ENCODE data around the gene LHX2.

The LHX2 gene

GRCh38 chr9:124047251-124047672 is 35.7 kb downstream of the LHX2 start:
- DNase-seq (ENCODE audit: extremely low spot score, insufficient read length, low read depth) (no peak), FAIRE-seq (no peak)

DNA sequence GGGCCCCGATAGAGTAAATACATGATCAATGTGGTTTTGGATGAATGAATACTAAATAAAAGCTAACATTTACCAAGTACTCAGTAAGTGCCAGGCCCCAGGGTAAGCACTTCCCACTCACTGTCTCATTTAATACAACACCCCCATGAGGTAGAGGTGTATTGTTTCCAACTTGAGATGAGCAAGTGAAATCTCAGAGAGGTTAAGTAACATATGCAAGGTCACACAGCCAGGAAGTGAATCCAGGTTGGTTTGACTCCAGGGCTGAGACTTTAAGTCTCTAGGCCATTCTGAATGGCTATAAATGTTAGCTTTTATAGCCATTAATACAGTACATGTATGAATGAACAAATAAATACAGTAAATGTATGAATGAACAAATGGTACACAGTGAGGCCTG is 39.4 kb downstream of the LHX2 start:
- FAIRE-seq, result no peak

GRCh38 chr9:124052401-124052800 is 40.8 kb downstream of the LHX2 start:
- DNase-seq (ENCODE audit: extremely low spot score, insufficient read length, low read depth) (no peak), FAIRE-seq (no peak)

More for the DNA sequence above, 39.4 kb downstream of the LHX2 start:
- DNase-seq (ENCODE audit: extremely low spot score, insufficient read length, low read depth), result no peak

DNA sequence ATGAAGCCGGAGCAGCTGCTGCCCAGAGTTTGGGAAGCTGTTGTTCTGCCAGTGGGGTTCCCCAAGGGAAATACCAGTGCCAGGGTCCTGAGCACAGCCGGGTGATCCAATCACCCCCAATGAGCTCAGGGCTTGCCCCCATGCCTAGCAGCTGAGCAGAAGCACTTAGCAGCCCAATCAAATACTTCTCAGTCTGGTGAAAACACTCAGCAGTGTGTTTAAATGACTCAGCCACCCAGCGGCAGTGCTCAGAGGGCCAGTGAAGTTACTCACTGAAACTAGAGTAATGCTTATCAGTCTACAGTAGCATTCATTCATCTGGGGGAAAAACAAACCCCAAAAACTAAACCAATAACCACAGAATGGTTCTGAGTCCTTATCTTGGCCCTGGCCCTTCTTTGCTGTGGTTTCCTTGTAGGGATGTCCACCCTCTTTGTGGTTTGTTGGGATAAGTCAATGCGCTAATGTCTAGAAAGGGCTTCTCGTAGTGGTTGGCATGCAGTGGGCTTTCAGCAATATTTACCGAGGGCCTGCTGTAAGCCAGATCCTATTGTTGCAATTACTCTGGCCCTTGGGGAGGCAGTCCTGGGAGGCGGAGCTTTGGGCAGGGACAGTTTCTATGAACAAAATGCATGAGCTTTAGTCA is 43.1 kb downstream of the LHX2 start:
- FAIRE-seq, result peak; percentile 81
- DNase-seq (ENCODE audit: extremely low spot score, insufficient read length, low read depth), result peak; percentile 32

DNA sequence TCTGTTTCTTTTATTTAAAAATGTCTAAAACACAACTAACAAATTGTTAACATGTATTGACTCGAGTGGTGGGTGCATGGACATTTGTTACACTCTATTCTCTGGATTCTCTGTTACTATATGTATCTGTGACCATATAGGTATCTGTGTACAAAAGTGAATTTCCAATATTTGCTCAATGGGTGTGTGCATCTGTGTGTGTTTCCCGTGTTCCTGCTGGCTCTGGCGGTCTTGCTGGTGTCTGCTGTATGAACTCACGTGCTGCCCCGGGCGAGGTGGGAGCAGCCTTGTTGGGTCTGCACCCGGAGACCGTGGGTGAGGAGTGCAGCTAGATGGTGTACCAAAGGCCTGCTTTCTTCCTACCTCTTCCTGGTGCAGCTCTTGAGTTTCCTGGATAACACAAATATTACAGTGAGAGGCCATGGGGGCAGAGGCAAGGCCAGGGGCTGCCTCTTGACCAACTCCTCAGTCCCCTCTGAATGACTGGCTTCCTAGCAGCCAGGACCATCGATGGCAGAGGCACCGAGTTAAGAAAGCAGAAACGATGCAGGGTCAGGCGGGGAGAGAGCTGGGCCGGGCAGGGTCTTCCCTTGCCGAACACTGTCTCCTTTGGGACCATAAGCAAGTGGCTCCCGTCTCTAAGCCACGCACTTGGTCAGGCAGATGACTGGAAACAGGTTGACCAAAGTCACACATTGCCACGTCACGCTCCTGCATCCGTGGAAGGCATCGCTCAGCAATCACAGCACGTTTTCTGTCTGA is 49.5 kb downstream of the LHX2 start:
- FAIRE-seq (no peak), DNase-seq (ENCODE audit: extremely low spot score, insufficient read length, low read depth) (no peak)

GRCh38 chr9:124062172-124062571 is 50.6 kb downstream of the LHX2 start:
- FAIRE-seq (no peak), DNase-seq (ENCODE audit: extremely low spot score, insufficient read length, low read depth) (no peak)

GRCh38 chr9:124066783-124067577 is 55.4 kb downstream of the LHX2 start:
- no peak for FAIRE-seq
- no peak for DNase-seq (ENCODE audit: extremely low spot score, insufficient read length, low read depth)

DNA sequence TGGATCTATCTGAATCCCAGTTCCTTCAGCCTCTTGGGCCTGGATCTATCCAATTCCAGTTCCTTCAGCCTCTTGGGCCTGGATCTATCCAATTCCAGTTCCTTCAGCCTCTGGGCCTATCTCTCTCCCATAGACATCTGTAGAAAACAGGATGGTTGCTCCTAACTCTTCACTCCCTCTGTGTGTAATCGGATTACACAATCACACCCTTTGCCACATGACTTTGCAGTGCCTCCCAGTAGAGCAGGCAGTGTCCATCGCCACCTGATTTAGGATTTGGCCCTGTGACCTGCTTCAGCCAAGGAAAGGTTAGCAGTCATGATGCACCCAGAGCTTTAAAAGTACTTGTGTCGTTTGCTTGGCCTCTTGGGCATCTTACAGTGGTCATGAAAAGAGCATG is 56.7 kb downstream of the LHX2 start:
- DNase-seq (ENCODE audit: extremely low spot score, insufficient read length, low read depth) (no peak), FAIRE-seq (no peak)

- FAIRE-seq (no peak), DNase-seq (ENCODE audit: extremely low spot score, insufficient read length, low read depth) (no peak)
Measured at GRCh38 chr9:124074746-124075145, 63.2 kb downstream of the LHX2 start.

- FAIRE-seq (no peak), DNase-seq (ENCODE audit: extremely low spot score, insufficient read length, low read depth) (no peak)
Measured at GRCh38 chr9:124075761-124076160, 64.2 kb downstream of the LHX2 start.

DNA sequence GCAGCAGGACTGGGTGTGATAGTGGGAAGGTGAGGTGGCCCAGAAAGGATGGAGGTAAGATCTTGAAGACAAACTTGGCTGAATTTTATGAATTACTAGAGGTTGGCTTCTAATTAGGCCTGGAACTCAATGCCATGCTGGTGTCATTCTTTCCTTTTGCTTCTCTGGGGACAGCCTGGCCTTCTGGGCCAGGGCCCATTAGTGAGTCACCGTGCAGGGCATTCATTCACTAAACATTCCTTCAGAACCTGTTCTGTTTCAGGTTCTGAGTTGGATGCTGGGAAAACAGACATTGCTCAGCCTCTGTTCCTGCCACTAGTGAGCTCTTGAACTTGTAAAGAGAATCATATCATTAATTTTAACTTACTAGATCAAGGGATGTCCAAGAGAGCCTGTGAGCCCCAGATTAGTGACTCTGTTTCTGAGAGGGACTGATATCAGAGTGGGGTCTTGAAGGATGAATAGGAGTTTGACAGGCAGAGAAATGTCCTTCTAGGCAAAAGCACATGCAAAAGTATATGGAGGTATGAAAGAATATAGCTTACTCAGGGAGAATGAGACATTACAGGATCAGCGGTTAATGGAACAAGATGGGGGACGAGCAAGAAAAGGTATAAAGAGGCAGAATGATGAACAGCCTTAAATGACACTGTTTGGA is 66.5 kb downstream of the LHX2 start:
- no peak for DNase-seq (ENCODE audit: extremely low spot score, insufficient read length, low read depth)
- no peak for FAIRE-seq

GRCh38 chr9:124078641-124079040 is 67.1 kb downstream of the LHX2 start:
- no peak for FAIRE-seq

GRCh38 chr9:124079176-124079925 is 67.8 kb downstream of the LHX2 start:
- DNase-seq (ENCODE audit: extremely low spot score, insufficient read length, low read depth) (no peak), FAIRE-seq (no peak)

More at GRCh38 chr9:124078641-124079040, 67.1 kb downstream of the LHX2 start:
- no peak for DNase-seq (ENCODE audit: extremely low spot score, insufficient read length, low read depth)

DNA sequence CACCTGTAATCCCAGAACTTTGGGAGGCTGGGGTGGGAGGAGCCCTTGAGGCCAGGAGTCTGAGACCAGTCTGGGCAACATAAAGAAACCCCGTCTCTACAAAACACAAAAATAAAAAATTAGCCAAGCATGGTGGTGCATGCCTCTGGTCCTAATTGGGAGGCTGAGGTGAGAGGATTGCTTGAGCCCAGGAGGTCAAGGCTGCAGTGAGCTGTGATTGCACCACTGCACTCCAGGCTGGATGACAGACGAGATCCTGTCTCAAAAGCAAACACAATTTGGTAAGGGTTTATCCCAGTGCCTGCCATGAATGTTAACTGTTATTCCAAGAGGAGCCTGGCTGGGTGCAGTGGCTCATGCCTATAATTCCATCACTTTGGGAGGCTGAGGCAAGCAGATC is 71.1 kb downstream of the LHX2 start:
- FAIRE-seq (no peak), DNase-seq (ENCODE audit: extremely low spot score, insufficient read length, low read depth) (no peak)

Data from GM18507 (cell line).